Activated T-helper 1 cell treated with anti-CD3 and anti-CD28 coated beads, Interleukin-2, amount 50 U/mL, for 16 hours (primary cell): ENCODE data around the gene XRCC5.
"Not testable (repeated sequence)": the region's sequence is repeated elsewhere in the genome, so short reads cannot be mapped to it uniquely, and the experiment has no call there.

Experiments
- DNase-seq, 2 donors: peaks; one replicate each; pipeline ENCODE4 v3.0.0-alpha.2; 2020; ENCODE audit warnings: low read depth in 1 of 2, low spot score in 1 of 2

Gene XRCC5

DNA sequence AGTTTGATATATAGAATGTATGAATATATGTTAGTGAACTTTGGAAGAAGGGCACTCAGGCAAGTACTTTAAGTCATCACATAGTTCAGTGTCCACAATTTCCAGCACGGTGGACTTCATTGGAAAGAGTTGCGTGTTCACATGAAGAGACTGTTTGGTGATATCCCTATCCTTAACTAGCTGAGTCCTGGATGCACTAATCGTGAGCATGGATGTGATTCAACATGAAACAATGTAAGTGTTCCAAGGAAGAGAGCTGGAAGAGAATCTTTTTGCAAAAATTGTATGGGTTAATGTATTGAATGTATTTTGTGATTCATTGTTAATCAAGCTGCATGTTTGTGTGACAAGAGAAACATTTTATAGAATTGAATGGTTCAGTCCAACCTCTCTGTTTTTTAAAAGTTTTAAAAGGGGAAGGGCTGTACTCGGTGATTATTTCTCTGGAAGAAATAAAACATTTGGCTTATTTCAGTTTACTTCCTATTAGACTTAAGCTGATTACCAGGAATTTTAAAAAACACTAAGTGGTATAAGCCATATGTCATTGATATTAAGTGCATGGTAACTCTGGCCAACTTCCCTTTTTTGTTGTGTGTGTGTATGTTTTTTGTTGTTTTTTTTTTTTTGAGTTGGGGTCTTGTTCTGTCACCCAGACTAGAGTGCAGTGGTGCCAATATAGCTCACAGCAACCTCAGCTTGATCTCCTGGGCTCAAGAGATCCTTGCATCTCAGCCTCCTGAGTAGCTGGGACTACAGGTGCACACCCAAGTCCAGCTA is 8.6 kb downstream of the XRCC5 start:
- DNase-seq, result no peak

DNA sequence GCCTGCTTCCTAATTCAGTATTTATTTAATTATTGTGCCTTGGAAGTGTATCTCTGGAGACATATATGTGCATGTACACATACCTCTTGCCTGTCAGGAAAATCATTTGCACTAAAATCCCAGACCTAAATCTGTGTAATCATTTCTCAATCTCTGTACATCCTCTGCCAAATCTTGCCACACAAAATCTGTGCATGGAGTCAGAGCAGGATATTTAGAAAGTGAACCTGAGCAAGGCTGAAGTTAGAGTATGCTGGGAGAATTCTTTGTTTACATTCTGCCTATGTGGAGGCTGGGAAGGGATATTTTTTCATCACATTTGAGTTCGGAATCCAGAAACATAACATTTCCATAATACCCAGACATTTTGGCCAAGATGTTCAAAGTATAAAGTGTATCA is 9.3 kb downstream of the XRCC5 start:
- no peak for DNase-seq

DNA sequence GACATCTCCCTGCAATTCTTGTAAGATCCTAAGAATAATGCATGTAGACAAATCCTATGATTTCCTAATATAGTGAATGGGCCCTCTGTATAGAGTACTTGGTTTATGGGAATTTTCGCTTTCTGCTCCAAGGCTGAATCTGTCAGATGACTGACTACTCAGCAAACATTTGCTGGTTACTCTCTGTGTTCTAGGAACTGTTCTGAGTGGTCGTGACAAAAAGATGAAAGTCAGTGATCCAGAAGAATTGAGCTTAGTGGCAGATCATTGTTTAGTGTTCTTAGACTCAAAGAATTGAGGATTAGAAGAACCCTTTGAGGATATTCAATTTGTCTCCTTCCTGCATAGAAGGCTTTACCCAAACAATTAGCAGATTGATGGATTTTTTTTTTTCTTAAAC is 10.0 kb downstream of the XRCC5 start:
- no peak for DNase-seq

DNA sequence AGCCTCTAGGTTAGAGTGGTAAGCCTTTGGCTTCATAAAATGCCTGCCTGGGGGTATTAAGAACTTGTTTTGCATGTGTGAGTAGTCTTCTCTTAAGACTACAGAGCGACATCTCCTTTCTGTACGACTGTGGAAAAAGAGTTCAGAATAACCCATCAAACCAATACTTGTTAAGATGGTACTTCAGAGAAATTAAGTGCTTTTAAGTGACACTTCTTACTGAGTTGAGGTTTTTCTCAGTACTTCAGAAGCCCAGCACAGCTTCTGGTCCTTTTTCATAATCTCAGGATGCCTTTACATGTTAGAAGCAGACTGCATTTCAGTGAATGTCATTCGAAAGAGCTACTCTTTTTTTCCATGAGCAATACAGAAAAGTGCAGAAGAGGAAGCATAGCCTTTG is 10.8 kb downstream of the XRCC5 start:
- DNase-seq, result no peak

DNA sequence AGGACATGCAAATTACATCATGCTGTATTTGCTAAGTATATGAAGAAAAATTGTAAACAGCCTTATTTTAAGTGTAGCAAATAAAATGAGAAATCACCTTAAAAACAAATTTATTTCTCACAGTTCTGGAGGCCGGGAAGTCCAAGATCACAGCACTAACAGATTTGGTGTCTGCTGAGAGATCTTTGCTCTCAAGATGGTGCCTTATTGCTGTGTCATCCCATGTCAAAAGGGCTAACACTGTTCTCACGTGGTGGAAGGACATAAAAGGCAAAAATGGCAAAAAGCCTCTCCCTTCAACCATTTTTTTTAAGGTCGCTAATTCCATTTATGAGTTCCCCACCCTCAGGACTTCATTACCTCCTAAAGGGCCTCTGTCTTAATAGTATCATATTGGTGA is 12.1 kb downstream of the XRCC5 start:
- no peak for DNase-seq

DNA sequence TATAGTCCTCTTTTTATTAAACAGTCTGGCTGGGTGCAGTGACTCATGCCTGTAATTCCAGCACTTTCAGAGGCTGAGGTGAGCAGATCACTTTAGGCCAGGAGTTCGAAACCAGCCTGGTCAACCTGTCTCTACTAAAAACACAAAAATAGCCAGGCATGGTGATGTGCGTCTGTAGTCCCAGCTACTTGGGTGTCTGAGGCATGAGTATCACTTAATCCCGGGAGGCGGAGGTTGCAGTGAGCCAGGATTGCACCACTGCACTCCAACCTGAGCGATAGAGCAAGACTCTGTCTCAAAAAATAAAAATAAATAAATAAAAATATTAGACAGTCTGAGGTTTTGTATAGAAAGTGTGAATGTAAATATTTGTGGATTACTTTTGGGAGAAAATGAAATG is 17.8 kb downstream of the XRCC5 start:
- no peak for DNase-seq

DNA sequence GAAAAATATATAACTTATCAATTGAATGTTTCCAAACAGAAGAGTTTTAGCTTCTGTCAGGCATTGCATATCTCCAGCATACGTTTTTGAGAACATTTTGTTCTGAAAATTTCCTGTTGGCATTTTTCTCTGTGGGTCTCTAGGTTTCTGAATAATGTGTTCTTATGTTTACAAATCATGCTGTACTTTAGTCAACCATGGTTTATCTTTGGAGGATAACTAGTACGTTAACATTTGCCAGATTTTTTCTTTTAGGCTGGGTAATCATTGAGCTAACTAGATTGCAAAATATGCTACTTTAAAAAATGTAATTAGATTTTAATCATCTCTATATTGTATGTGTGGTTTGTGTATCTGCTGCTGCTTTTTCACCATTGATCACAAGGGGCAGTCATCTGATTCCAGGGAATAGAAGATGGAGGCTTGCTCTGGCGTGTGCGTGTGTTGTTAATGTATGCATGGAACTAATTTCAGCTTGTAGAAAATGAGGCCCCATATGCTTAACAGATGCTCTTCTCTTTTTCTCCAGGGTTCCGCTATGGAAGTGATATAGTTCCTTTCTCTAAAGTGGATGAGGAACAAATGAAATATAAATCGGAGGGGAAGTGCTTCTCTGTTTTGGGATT is 21.3 kb downstream of the XRCC5 start:
- no peak for DNase-seq

DNA sequence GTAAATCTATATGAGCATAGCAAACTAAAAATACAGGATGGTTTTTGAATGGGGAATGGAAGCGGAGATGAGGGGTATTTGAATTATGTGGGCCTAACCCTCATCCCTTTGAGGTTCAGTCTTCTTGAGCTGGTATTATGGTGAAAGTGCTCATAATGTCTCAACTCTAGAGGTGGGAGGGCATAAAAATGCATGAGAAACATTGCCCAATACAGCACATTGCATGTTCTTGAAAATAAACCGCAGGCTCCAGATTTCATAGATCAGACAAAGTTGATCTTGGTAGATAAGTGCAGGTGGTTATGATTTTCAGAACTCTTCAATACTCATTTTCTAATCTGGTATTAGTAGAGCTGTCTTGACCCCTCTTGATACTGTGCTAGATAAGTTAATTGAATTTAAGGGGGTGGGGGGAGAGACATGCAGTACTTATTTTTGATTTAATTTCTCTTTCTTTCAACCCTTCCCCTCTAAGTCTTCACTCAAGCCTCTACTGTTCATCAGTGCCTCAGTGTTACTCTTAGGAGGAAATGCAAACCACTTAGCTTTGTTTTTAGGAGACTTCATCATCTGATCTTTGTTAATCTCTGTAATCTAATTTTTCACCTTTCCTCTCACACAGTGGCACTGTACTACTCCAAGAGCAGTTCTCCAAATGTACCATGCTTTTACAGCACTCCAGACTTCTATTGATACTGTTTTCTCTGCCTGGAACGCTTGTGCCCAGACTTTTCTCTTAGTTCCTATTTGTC is 22.2 kb downstream of the XRCC5 start:
- DNase-seq, result no peak

DNA sequence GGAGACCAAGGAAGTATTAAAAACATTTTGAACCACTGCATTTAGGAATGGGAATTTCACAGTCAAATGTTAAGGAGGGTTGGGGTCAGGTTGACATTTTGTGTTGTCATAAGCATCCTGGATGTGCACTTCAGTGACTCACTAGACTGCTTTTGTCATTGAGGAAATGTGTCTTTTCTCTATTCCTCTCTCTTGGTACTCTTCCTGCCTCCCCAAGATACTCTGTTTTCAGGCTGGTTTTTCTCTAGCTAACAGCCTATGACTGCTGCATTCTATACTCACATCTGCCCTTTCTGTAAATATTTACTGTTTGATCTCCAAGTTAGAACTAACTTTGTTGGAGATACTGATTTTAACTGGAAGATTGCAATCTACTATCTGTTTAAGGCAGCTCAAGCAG is 23.4 kb downstream of the XRCC5 start:
- no peak for DNase-seq

DNA sequence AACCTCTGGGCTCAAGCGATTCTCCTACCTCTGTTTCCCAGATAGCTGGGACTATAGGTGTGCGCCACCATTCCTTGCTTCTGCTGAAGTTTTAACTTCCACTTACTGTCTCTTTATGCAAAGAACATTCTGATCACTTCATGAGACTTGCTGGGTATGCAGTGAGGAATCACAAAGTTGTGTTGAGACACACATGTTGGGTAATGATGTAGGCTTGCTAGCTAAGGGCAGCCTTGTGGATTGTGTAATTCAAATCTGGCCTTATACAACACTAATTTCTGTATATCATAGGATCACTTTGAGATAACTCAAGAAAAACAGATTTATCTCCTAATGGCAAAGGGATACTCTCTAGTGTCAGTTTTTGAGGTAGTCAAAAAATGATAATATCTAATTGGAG is 24.2 kb downstream of the XRCC5 start:
- DNase-seq, result no peak

DNA sequence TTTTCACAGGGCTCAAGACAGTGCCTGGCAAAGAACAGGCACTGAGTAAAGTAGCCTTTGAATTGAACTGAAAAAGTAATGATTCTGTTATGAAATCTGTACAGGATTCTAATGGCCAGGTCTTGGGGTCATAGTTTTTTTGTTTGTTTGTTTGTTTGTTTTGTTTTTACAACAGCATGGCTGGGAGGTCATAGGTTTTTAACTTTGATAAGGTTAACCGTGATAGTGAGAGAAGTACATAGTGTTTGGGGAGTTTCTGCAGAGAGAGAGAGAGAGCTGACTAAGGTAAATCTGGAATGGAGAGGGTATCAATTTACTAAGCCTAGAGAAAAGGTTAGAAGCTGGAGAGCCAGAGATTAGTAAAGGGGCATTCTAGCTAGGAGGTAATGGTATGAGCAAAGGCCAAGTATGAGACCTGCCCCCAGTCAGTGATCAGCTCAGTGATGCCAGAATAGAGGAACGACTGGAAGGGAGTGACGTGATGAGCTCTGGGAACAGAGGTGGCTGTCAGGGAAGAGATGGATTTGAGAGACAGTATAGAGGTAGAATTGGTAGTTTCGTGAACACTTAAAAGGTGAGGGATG is 25.9 kb downstream of the XRCC5 start:
- DNase-seq, result no peak

DNA sequence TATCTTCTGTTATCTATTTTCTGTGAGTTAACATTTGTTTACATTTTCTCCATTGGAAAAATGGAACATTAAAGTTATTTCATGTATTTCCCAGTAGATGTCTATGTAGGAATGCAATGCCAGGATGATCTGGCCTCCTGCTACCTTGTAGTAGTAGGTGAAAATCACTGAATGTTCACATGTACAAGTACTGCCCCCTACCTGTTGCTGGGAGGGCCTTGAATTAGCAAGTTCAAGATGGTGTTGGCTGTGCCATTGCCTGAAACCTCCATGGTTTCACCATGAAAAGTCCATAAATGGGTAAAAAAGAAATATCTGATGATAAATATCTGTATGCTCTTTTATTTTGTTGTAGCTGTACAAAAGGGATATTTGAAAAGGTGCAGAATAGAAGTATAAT is 30.7 kb downstream of the XRCC5 start:
- DNase-seq, result no peak

DNA sequence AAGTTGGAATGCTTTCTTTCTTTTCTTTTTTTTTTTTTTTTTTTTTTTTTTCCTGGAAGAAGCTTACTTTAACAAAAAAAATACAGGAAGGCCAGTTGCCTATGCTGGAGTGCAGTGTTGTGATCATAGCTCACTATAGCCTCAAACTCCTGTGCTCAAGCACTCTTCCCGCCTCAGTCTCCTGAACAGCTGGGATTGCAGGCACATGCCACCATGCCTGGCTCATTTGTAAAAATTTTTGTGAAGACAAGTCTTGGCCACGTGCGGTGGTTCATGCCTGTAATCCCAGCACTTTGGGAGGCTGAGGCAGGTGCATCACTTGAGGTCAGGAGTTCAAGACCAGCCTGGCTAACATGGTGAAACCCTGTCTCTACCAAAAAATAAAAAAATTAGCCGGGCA is 32.4 kb downstream of the XRCC5 start:
- not testable (repeated sequence) for DNase-seq

DNA sequence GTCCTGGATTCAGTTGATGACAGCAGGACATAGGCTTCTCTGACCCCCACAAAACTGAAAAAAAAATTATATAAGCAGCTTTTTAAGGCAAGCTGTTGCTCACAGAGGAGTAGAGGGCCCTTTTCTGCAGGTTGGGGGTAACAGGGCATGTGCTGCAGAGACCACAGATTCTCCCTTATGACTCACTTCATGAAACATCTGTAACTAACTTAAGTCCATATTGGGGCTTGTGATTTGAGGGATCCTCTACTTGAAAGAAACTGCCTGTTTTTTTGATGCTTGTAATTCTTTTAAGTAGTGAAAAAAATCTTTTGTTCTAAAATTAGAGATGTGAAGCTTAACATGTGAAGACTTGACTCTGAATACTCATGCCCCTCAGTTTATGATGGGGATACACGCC is 33.4 kb downstream of the XRCC5 start:
- DNase-seq, result no peak

DNA sequence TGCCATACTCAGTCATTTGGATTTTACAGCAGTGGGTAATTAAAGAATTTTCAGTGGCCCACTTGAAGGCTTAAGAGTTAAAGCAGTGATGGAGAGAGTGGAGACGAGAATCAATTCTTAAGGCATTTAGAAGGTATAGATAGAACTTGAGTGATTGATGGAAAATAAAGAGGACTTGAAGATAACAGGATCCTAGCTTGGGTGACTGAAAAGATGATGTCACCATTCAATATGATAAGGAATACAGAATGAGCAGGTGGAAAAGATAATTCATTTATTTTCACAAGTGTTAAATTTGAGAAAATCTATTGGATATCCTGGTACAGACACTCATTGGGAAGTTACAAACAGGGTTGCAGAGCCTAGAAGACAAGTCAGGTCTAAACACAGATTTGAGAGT is 35.2 kb downstream of the XRCC5 start:
- DNase-seq, result no peak

DNA sequence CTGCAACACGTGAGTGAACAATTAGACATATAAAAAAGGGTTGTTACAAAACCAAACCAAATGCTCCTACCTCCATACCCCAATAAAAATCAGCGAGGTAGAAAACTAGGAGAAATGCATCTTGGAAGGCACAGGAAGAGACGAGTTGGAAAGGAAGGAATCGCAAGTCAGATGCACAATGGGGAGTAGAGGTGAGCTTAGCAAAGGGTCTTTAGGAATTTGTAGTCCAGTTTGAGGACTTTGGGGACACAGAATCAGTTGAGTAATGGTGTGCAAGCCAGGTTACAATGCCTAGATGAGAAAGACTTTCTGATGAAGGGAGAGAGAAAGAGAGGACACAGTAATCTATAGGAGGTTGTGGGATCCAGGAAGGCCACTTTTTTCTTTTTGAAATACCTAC is 35.7 kb downstream of the XRCC5 start:
- DNase-seq, result no peak

DNA sequence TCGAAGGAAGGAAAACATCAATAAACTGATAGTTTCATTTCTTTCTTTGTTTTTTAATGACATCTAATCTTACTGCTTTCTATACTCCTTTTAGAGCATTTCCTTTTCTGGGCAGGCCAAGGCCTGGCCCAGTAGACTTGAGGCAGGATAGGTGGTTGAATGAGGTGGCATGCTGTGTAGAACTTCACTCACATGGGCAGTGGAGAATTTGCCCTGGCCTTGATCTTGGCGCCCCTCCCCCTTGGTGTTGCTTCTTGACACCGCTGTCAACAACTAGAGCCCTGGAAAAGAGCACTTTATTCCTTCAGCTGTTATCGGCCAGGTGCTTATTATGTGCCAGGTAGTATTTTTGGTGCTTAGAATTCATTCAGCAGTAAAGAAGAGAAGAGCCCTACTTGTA is 37.4 kb downstream of the XRCC5 start:
- no peak for DNase-seq

DNA sequence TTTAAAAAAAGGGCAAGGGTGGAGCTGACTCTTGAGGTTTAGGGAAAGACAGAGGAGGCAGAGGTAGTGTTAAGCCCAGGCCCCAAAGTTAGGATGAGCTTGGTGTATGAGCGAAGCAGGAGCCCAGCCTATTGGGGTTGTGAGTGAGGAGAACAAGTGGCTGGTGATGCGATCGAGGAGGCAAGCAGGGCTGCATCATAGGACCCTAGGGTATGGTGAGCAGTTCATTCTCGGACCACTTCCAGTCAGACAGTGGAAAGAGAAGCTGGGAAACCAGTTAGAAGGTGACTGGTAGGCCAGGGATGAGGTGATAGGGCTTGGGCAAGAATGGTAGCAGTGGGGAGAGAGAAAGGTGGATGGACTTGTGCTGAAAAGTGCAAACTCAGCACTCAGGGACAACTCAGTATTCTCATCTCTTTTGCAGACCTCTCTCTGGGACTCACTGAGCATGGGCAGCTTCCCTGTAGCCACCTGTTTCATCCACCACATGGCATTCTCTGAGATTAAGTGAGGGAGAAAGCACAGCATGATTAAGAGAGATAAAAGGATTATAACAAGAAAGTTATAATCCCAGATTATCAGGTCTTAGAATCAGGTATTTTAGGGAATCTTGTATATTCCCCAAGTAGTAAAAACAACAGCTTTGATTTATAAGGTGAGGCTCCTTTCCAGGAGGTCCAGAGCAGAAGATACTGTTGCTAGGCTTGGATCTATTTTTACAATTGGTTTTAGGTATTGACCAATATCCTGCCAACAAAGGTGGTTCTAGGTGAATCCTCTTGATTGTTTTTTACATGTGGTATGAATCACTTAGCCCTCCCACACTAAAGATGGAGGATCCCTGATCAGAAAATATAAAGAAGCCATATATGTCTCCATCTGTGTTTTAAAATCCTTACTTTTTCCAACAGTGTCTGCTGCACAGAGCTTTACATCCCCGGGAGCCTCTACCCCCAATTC is 38.3 kb downstream of the XRCC5 start:
- DNase-seq, result no peak

DNA sequence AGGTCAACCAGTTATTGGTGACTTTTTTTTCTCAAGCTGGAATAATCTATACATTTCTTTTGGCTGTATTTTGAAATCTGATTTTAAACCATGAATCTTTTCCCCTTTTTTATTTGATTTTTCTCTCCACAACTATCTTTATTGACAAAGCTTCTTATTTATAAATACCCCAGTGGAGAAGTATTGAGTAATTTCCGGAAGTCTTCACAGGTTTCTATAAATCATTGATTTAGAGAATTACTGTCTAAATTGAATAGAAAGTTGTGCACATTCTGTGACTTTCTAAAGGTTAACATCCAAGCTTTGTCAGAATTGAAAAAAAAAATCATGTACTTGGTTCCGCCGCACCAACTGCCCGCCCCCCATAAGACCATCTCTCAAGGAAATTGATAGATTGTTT is 39.8 kb downstream of the XRCC5 start:
- no peak for DNase-seq

DNA sequence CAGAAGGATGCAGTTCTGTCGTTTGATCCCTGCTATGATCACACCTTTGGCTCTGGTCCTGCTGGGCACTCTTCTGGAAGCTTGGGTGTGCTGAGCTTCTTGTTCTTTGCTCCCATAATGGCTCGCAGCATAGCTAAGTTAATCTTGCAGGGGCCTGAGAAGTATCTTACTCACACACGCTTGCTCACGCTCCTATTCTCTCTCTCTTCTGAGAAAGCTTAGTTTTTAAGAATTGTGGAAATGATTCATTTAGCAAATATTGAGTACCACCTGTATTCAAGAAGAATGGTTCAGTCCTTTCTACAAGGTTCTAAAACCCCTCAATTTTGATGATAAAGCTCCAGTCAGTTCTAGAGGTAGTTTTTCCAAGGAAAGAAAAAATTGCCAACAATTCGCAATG is 40.6 kb downstream of the XRCC5 start:
- no peak for DNase-seq
